Measurements from ENCODE around the gene MSI2. TPM values are rescaled to one million over a fixed set of nuclear protein-coding genes. Genes with fewer than 3 reads are reported as not detected.

The MSI2 gene
- total RNA-seq, 2 experiments from 2014 or later, result 59.6 to 61.7 TPM

DNA sequence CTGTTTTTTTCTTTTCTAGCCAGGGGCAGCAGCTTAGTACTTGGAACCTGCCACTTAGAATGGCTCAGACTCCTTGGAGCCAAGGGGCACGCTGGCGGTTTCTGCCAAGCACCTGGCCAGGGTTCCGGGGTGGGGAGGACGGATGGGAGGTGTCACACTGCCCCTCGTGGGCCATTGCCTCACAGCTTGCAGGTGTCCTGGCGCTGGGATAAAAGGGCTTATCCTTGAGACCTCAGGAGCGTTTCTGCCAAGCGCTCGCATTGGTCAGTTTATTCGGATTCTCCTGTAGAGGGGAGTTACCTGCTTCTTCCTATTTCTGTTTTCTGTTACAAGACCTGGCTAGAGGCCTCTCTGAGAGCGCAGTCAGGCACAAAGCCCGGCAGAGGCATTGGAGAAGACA is 234.6 kb downstream of the MSI2 start:
- Mint-ChIP-seq H3K4me1 (ENCODE audit: low read depth) (peaks cover 19% of the 10 kb centered on the region), H3K27ac (no peak overlapping the region), H3K36me3 (ENCODE audit: low read depth) (no peaks in the 10 kb centered on the region), H3K4me3 (no peak overlapping the region), H3K9me3 (no peaks in the 10 kb centered on the region), H3K27me3 (no peaks in the 10 kb centered on the region)
- intact Hi-C loops (cut with micrococcal nuclease), result no loop called here
- no peak for ATAC-seq
- CTCF ChIA-PET, result interaction anchor here (0.9 kb wide), 1 partner anchor 248 kb away, joined by 3 read pairs; no protein-coding TSS in a partner anchor
- POLR2A ChIA-PET, result no interaction called here
- TF ChIP-seq CTCF (IDR thresholded peaks at IDR 0.05), result no peak
- DNase-seq, result no peak

DNA sequence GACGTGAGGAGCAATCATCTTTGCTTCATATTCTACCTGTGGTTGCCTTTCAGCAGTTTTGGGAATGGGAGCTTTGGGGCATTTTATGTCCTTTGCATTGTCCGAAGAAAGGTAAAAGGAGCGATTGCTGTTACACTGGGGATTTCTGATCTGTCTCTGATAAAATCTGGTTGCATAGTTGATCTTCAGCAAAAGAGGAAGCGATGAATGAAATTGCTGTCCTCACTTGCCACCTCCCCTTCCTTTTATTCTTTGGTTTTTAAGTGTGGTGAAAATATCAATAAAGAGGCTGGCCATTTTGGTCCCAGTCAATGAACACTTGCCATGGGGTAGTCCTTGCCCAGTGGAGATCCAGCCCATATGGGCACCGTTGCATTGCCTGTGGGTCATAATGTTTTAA is 236.8 kb downstream of the MSI2 start:
- no peaks in the 10 kb centered on the region for H3K9me3 Mint-ChIP-seq
- H3K4me3 Mint-ChIP-seq, result no peak overlapping the region
- H3K36me3 Mint-ChIP-seq (ENCODE audit: low read depth), result no peaks in the 10 kb centered on the region
- H3K4me1 Mint-ChIP-seq (ENCODE audit: low read depth), result peaks cover 20% of the 10 kb centered on the region
- DNase-seq (no peak), ATAC-seq (no peak)
- ChIA-PET POLR2A (no interaction called here), CTCF (no interaction called here)
- H3K27ac Mint-ChIP-seq, result no peak overlapping the region
- intact Hi-C loops (cut with micrococcal nuclease), result no loop called here
- H3K27me3 Mint-ChIP-seq, result no peaks in the 10 kb centered on the region
- no peak for TF ChIP-seq CTCF (IDR thresholded peaks at IDR 0.05)

DNA sequence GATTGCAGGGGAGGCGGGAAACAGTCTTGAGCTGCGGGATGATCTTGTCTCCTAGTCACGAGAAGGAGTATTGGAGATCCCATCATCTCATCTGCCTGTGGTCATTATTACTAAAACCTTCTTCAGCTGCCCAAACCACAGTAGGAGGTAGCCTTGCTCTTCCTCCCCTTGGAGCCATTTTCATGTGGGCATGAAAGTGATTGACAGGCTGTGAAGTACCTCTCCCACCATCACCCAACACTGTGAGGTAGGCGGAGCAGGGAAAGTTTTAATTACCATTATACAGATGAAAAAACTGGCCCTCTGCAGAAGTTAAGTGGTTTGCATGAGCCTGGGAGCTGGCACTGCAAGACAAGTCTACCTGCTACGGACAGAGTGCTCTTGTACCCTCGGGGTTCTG is 237.3 kb downstream of the MSI2 start:
- ATAC-seq, result no peak
- Mint-ChIP-seq H3K4me3 (no peak overlapping the region), H3K4me1 (ENCODE audit: low read depth) (peaks cover 24% of the 10 kb centered on the region), H3K27ac (no peak overlapping the region), H3K9me3 (no peaks in the 10 kb centered on the region), H3K27me3 (no peaks in the 10 kb centered on the region), H3K36me3 (ENCODE audit: low read depth) (peaks cover 2% of the 10 kb centered on the region)
- TF ChIP-seq CTCF (IDR thresholded peaks at IDR 0.05), result no peak
- ChIA-PET POLR2A (no interaction called here), CTCF (no interaction called here)
- DNase-seq, result no peak
- intact Hi-C loops (cut with micrococcal nuclease), result no loop called here

GRCh38 chr17:57494443-57494842 is 238.1 kb downstream of the MSI2 start:
- no peak for DNase-seq
- POLR2A ChIA-PET, result interaction anchor here (0.5 to 0.8 kb wide), 2 partner anchors 17 to 195 kb away, joined by 3 read pairs; no protein-coding TSS in a partner anchor

GRCh38 chr17:57495771-57496170 is 239.4 kb downstream of the MSI2 start:
- no peak for TF ChIP-seq CTCF (IDR thresholded peaks at IDR 0.05)
- CTCF ChIA-PET, result no interaction called here
- POLR2A ChIA-PET, result no interaction called here
- no peaks in the 10 kb centered on the region for H3K9me3 Mint-ChIP-seq
- peaks cover 2% of the 10 kb centered on the region for H3K36me3 Mint-ChIP-seq (ENCODE audit: low read depth)
- no peak for ATAC-seq
- no peak for DNase-seq
- H3K4me3 Mint-ChIP-seq, result no peak overlapping the region
- no peak overlapping the region for H3K27ac Mint-ChIP-seq
- H3K4me1 Mint-ChIP-seq (ENCODE audit: low read depth), result peaks cover 40% of the 10 kb centered on the region
- no peaks in the 10 kb centered on the region for H3K27me3 Mint-ChIP-seq
- intact Hi-C loops (cut with micrococcal nuclease), result no loop called here

More at GRCh38 chr17:57494443-57494842, 238.1 kb downstream of the MSI2 start:
- H3K36me3 Mint-ChIP-seq (ENCODE audit: low read depth), result peaks cover 2% of the 10 kb centered on the region
- no peak for ATAC-seq
- intact Hi-C loops (cut with micrococcal nuclease), result no loop called here
- no peaks in the 10 kb centered on the region for H3K27me3 Mint-ChIP-seq
- CTCF ChIA-PET, result no interaction called here
- H3K27ac Mint-ChIP-seq, result no peak overlapping the region
- H3K4me1 Mint-ChIP-seq (ENCODE audit: low read depth), result peaks cover 30% of the 10 kb centered on the region
- no peak for TF ChIP-seq CTCF (IDR thresholded peaks at IDR 0.05)
- no peak overlapping the region for H3K4me3 Mint-ChIP-seq
- H3K9me3 Mint-ChIP-seq, result no peaks in the 10 kb centered on the region

Measured in activated CD8-positive, alpha-beta T cell treated with anti-CD3 and anti-CD28 coated beads for 36 hours (primary cell).